ENCODE measurements around the gene CNTN1. TPM values are rescaled to one million over a fixed set of nuclear protein-coding genes. Genes with fewer than 3 reads are reported as not detected.

The CNTN1 gene
- 10 to 100 TPM; 18.0 to 32.1 (median 23.8) TPM for total RNA-seq

- H3K9me3 ChIP-seq = no peaks in the 10 kb centered on the region
- 3 to 4% methylated on average over 22 to 30 of the region's 31 CpGs for WGBS, 2 donors
- peaks cover 0 to 9% of the 10 kb centered on the region in 2 donors for H3K27me3 ChIP-seq
- peaks cover 0 to 36% (median 0%) of the 10 kb centered on the region in 4 donors for H3K4me1 ChIP-seq
- no peaks in the 10 kb centered on the region for H3K36me3 ChIP-seq
- peak; percentile 48 to 64 for DNase-seq (ENCODE audit: low spot score in 2 of 2)
- peak within 1 kb of the TSS; percentile 46 to 84 (median 66) for H3K4me3 ChIP-seq
- H3K27ac ChIP-seq = peak within 1 kb of the TSS; percentile 43 to 80 (median 51)
- TF ChIP-seq EP300 (IDR thresholded peaks at IDR 0.05) (peak; percentile 21 to 67), POLR2A (IDR thresholded peaks at IDR 0.05) (peak in 1 of 2 donors; percentile 56), CTCF (IDR thresholded peaks at IDR 0.05) (no peak)
Observed at GRCh38 chr12:40691913-40692764, at the start of gene CNTN1. TSS of gene CNTN1 (plus strand) at chr12:40692439.

DNA sequence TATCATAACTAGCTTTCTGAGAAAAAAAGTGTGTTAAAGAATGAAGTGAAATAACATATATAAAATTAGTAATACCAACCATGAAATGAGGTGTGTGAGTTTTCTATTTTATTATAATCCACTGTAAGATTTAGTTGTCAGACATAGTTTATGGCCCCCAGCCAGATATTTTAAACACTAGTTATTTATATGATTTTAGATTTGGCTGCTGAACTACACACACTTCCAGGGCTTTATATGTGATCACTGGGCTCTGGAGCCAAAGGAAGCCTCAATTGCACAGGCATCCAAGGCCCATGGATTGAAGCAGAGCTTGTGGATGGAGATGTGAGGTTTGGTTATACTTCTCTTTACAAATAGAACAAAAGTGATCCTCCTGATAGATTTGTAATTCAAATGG, 48.7 kb upstream of the CNTN1 start:
- Histone ChIP-seq H3K27me3 (no peaks in the 10 kb centered on the region), H3K27ac (no peak overlapping the region), H3K4me1 (no peaks in the 10 kb centered on the region), H3K36me3 (no peaks in the 10 kb centered on the region), H3K4me3 (no peak overlapping the region), H3K9me3 (peaks cover 0 to 11% (median 0%) of the 10 kb centered on the region in 4 donors)
- no peak for TF ChIP-seq EP300 (IDR thresholded peaks at IDR 0.05)
- no peak for TF ChIP-seq POLR2A (IDR thresholded peaks at IDR 0.05)
- no peak for TF ChIP-seq CTCF (IDR thresholded peaks at IDR 0.05)
- no peak for DNase-seq (ENCODE audit: low spot score in 2 of 2)

- peaks cover 0 to 11% (median 0%) of the 10 kb centered on the region in 4 donors for H3K9me3 ChIP-seq
- 76 to 88% methylated on average over 1 of the region's 1 CpG for WGBS, 2 donors
Observed at GRCh38 chr12:40643976-40644375, 48.3 kb upstream of the CNTN1 start.

GRCh38 chr12:40644708-40645107, 47.5 kb upstream of the CNTN1 start:
- Histone ChIP-seq H3K27ac (no peak overlapping the region), H3K27me3 (no peaks in the 10 kb centered on the region), H3K4me3 (no peak overlapping the region), H3K36me3 (no peaks in the 10 kb centered on the region), H3K9me3 (peaks cover 0 to 11% (median 0%) of the 10 kb centered on the region in 4 donors), H3K4me1 (no peaks in the 10 kb centered on the region)
- 90 to 93% methylated on average over 2 of the region's 2 CpGs for WGBS, 2 donors
- DNase-seq (ENCODE audit: low spot score in 2 of 2) = no peak
- no peak for TF ChIP-seq CTCF (IDR thresholded peaks at IDR 0.05)
- no peak for TF ChIP-seq EP300 (IDR thresholded peaks at IDR 0.05)
- no peak for TF ChIP-seq POLR2A (IDR thresholded peaks at IDR 0.05)

More at GRCh38 chr12:40643976-40644375, 48.3 kb upstream of the CNTN1 start:
- H3K27ac ChIP-seq = no peak overlapping the region
- no peaks in the 10 kb centered on the region for H3K36me3 ChIP-seq
- no peaks in the 10 kb centered on the region for H3K27me3 ChIP-seq
- TF ChIP-seq POLR2A (IDR thresholded peaks at IDR 0.05) (no peak), CTCF (IDR thresholded peaks at IDR 0.05) (no peak), EP300 (IDR thresholded peaks at IDR 0.05) (no peak)
- no peaks in the 10 kb centered on the region for H3K4me1 ChIP-seq
- H3K4me3 ChIP-seq = no peak overlapping the region
- DNase-seq (ENCODE audit: low spot score in 2 of 2) = no peak

GRCh38 chr12:40645361-40645760, 46.9 kb upstream of the CNTN1 start:
- H3K27me3 ChIP-seq = no peaks in the 10 kb centered on the region
- H3K4me1 ChIP-seq = no peaks in the 10 kb centered on the region
- H3K36me3 ChIP-seq = no peaks in the 10 kb centered on the region
- DNase-seq (ENCODE audit: low spot score in 2 of 2) = no peak
- H3K4me3 ChIP-seq = no peak overlapping the region
- H3K27ac ChIP-seq = no peak overlapping the region
- TF ChIP-seq CTCF (IDR thresholded peaks at IDR 0.05) = no peak
- no peak for TF ChIP-seq POLR2A (IDR thresholded peaks at IDR 0.05)
- no peak for TF ChIP-seq EP300 (IDR thresholded peaks at IDR 0.05)
- peaks cover 0 to 11% (median 0%) of the 10 kb centered on the region in 4 donors for H3K9me3 ChIP-seq
- 83 to 84% methylated on average over 3 of the region's 3 CpGs for WGBS, 2 donors
